Smooth muscle cell (in vitro differentiated cells): ENCODE results near the gene XCL1. TPM values are rescaled to one million over a fixed set of nuclear protein-coding genes. Genes with fewer than 3 reads are reported as not detected.

Experiments
- DNase-seq: peaks from one replicate; lab custom pipeline; 2025; ENCODE audit not compliant: unreplicated experiment; lab: John Stamatoyannopoulos, UW
- H2AFZ ChIP-seq: fragments of 200-600 bp; sonication (generic); 2 replicates; pipeline ENCODE4 v1.6.0; 2016; ENCODE audit warnings: antibody characterized with exemption, low read depth, mild to moderate bottlenecking
- H3F3A ChIP-seq: fragments of 200-600 bp; sonication (generic); 2 replicates; pipeline ENCODE4 v1.6.0; 2017; ENCODE audit warnings: antibody characterized with exemption, low read depth
- H3K27ac ChIP-seq: fragments of 200-600 bp; sonication (generic); 2 replicates; pipeline ENCODE4 v1.5.1; 2016; ENCODE audit warnings: low read depth, mild to moderate bottlenecking
- H3K27me3 ChIP-seq: fragments of 200-600 bp; sonication (generic); 2 replicates; pipeline ENCODE4 v1.6.1; 2016; ENCODE audit warnings: low read depth, mild to moderate bottlenecking
- H3K36me3 ChIP-seq: fragments of 200-600 bp; sonication (generic); 2 replicates; pipeline ENCODE4 v1.5.1; 2016; ENCODE audit warnings: low read depth
- H3K4me1 ChIP-seq: fragments of 200-600 bp; sonication (generic); 2 replicates; pipeline ENCODE4 v1.5.1; 2016; ENCODE audit warnings: low read depth
- H3K4me2 ChIP-seq: fragments of 200-600 bp; sonication (generic); 2 replicates; pipeline ENCODE4 v1.6.0; 2016; ENCODE audit warnings: mild to moderate bottlenecking
- H3K4me3 ChIP-seq: fragments of 200-600 bp; sonication (generic); 2 replicates; pipeline ENCODE4 v1.5.1; 2016; ENCODE audit warnings: mild to moderate bottlenecking
- H3K79me2 ChIP-seq: fragments of 200-600 bp; sonication (generic); 2 replicates; pipeline ENCODE4 v1.6.0; 2016; ENCODE audit warnings: low read depth, mild to moderate bottlenecking
- H3K9ac ChIP-seq: fragments of 200-600 bp; sonication (generic); 2 replicates; pipeline ENCODE4 v1.6.0; 2016; ENCODE audit warnings: low read depth
- H3K9me3 ChIP-seq: fragments of 200-600 bp; sonication (generic); replicated peaks from 2 replicates; pipeline ENCODE4 v1.5.1; 2016; ENCODE audit warnings: low read depth
- H4K20me1 ChIP-seq: fragments of 200-600 bp; sonication (generic); 2 replicates; pipeline ENCODE4 v1.6.0; 2016; ENCODE audit warnings: low read depth
- CTCF ChIP-seq: fragments of 200-600 bp; sonication (generic); IDR thresholded peaks from 2 replicates; pipeline ENCODE4 v1.5.1; 2017; ENCODE audit warnings: borderline replicate concordance, mild to moderate bottlenecking, antibody characterized with exemption; ENCODE audit not compliant: insufficient read depth, poor library complexity, severe bottlenecking
- WGBS: methylation state at CpG from one replicate; pipeline ENCODE4 v1.1.7; 2016; ENCODE audit warnings: low lambda C conversion rate; 5-methylcytosine and 5-hydroxymethylcytosine counted together
- polyA plus RNA-seq: library from polyadenylated mRNA; unstranded; fragments of >200 nt; fragmentation: Nextera tagmentation; extraction: Ambion mirVana; gene quantifications from 2 replicates; pipeline ENCODE4 v1.2.1, GENCODE V29; 2016
- total RNA-seq: library from RNA; depleted of rRNA; stranded (reverse); fragments of >200 nt; gene quantifications from 2 replicates; pipeline ENCODE4 v1.2.3, GENCODE V29; 2014

XCL1 gene
- total and polyA plus RNA-seq, 2 experiments from 2014 or later, result 0.45 TPM; not detected in 1

- Histone ChIP-seq H3K36me3 (no peaks in the 10 kb centered on the region), H3K27me3 (no peaks in the 10 kb centered on the region), H3K79me2 (no peaks in the 10 kb centered on the region), H4K20me1 (no peaks in the 10 kb centered on the region), H3F3A (no peaks in the 10 kb centered on the region), H2AFZ (no peak overlapping the region), H3K9me3 (no peaks in the 10 kb centered on the region), H3K4me3 (no peak overlapping the region), H3K4me2 (no peak overlapping the region), H3K27ac (no peak overlapping the region), H3K4me1 (no peaks in the 10 kb centered on the region), H3K9ac (no peak overlapping the region)
- TF ChIP-seq CTCF, result no peak
- DNase-seq, result no peak
- 86% methylated on average over 6 of the region's 6 CpGs for WGBS
Measured at GRCh38 chr1:168583571-168583970, 7.2 kb downstream of the XCL1 start.

DNA sequence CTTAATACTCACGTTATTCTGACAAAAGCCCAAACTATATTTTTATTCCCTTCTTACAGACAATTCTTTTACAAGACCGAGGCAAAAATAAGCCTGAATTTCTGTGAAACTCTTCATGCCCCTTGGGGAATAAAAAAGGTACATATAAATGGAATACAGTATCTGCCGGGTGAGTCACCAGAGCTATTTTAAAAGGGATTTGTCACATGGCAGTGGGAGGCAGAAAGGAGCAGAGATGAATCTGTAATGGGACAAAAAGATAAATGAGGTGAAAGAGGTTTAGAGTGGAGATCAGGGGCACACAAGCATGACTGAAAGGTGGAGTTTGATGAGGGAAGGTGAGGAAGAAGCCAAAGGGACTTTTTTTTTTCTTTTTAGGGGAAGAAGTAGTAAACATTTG, 8.8 kb downstream of the XCL1 start:
- WGBS, result 46% methylated on average over 3 of the region's 3 CpGs
- Histone ChIP-seq H3K27ac (no peak overlapping the region), H3K9ac (no peak overlapping the region), H3F3A (no peaks in the 10 kb centered on the region), H3K36me3 (no peaks in the 10 kb centered on the region), H3K27me3 (no peaks in the 10 kb centered on the region), H2AFZ (no peak overlapping the region), H3K4me2 (peak overlapping the region; percentile 32), H3K9me3 (no peaks in the 10 kb centered on the region), H3K4me1 (no peaks in the 10 kb centered on the region), H3K4me3 (no peak overlapping the region), H3K79me2 (no peaks in the 10 kb centered on the region), H4K20me1 (no peaks in the 10 kb centered on the region)
- TF ChIP-seq CTCF, result no peak
- no peak for DNase-seq

DNA sequence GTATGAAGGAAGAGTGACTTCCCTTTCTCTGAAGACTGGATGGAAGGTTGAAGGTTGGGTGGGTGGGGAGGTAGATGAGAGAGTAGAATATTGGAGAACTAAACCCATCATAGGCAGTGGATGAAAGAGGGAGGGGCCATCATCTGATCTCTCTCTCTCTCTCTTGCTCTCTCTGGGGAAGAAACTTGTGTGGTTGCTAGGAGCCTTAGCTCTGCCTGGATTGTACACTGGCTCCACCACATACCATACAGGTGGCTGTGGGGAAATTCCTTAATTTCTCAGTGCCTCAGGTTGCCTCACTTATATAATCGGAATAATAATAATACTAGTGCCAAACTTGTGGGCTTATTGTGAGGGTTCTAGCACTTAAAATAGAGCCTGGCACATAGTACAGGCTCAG, 9.5 kb downstream of the XCL1 start:
- H4K20me1 ChIP-seq, result no peaks in the 10 kb centered on the region
- no peaks in the 10 kb centered on the region for H3K9me3 ChIP-seq
- H3K79me2 ChIP-seq, result no peaks in the 10 kb centered on the region
- DNase-seq, result no peak
- no peak overlapping the region for H3K9ac ChIP-seq
- H3K4me3 ChIP-seq, result no peak overlapping the region
- H2AFZ ChIP-seq, result no peak overlapping the region
- no peak overlapping the region for H3K27ac ChIP-seq
- TF ChIP-seq CTCF, result no peak
- H3K4me1 ChIP-seq, result no peaks in the 10 kb centered on the region
- H3K27me3 ChIP-seq, result no peaks in the 10 kb centered on the region
- H3F3A ChIP-seq, result no peaks in the 10 kb centered on the region
- no peak overlapping the region for H3K4me2 ChIP-seq
- WGBS, result 93% methylated on average over 1 of the region's 1 CpG
- H3K36me3 ChIP-seq, result no peaks in the 10 kb centered on the region

GRCh38 chr1:168589167-168589566, 12.8 kb downstream of the XCL1 start:
- WGBS, result 91% methylated on average over 2 of the region's 2 CpGs
- Histone ChIP-seq H4K20me1 (no peaks in the 10 kb centered on the region), H3K4me1 (no peaks in the 10 kb centered on the region), H3K9me3 (no peaks in the 10 kb centered on the region), H3K27me3 (no peaks in the 10 kb centered on the region), H3K4me3 (no peak overlapping the region), H3F3A (no peaks in the 10 kb centered on the region), H3K27ac (no peak overlapping the region), H2AFZ (no peak overlapping the region), H3K4me2 (no peak overlapping the region), H3K36me3 (no peaks in the 10 kb centered on the region), H3K79me2 (no peaks in the 10 kb centered on the region), H3K9ac (no peak overlapping the region)
- TF ChIP-seq CTCF, result no peak
- DNase-seq, result no peak
